Ovary (tissue), 3 donors: ENCODE measurements around the gene LAD1.

Source experiments
- EP300 ChIP-seq: sonication (generic); formaldehyde crosslinking; IDR thresholded peaks from one replicate; pipeline ENCODE4 v1.6.1; 2017; ENCODE audit warnings: antibody characterized with exemption
- POLR2A ChIP-seq: fragments of 450-650 bp; IDR thresholded peaks from one replicate; pipeline ENCODE4 v1.6.1; 2017; ENCODE audit warnings: antibody characterized with exemption, mild to moderate bottlenecking, moderate library complexity
- TF ChIP-seq, protein P1 (sequence below), 3 donors: fragments of 450-650 bp in 2 of 3; fragments of 200-600 bp in 1 of 3; IDR thresholded peaks; one replicate each; pipeline versions ENCODE4 v1.5.1 to v1.8.0; 2016 to 2022; ENCODE audit warnings: antibody characterized with exemption in 3 of 3, mild to moderate bottlenecking in 1 of 3
- donor health status: DM: no; HTN: no; CAD: no.

DNA sequence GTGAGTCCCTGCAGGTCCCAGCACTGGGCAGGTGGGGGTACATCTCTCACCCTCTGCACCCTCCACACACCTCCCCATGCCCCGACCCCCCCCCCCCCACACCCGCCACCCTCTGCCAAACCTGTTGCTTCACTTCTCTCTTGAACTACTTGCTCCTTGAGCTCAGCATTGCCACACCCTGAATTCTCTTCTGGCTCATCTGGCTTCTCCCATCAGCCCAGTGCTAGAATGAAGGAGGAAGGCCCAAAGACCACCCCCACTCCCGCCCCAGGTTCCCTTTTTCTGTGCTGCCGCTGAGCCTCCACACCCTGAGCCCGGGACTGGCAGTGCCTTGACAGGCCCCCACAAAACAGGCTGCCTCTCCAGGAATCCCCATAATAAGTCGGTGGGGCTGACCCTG lies 28.8 kb upstream of the LAD1 start:
- TF ChIP-seq, protein P1, sequence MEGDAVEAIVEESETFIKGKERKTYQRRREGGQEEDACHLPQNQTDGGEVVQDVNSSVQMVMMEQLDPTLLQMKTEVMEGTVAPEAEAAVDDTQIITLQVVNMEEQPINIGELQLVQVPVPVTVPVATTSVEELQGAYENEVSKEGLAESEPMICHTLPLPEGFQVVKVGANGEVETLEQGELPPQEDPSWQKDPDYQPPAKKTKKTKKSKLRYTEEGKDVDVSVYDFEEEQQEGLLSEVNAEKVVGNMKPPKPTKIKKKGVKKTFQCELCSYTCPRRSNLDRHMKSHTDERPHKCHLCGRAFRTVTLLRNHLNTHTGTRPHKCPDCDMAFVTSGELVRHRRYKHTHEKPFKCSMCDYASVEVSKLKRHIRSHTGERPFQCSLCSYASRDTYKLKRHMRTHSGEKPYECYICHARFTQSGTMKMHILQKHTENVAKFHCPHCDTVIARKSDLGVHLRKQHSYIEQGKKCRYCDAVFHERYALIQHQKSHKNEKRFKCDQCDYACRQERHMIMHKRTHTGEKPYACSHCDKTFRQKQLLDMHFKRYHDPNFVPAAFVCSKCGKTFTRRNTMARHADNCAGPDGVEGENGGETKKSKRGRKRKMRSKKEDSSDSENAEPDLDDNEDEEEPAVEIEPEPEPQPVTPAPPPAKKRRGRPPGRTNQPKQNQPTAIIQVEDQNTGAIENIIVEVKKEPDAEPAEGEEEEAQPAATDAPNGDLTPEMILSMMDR (IDR thresholded peaks at IDR 0.05), result no peak
- TF ChIP-seq POLR2A (no peak), EP300 (no peak)
